Nephron (organoid): ENCODE data around the gene PDE3A.

ENCODE experiments used
- H3K27ac Mint-ChIP-seq, 3 experiments: 2 replicates each; pipeline ENCODE4 v1.8.0; 2020; ENCODE audit warnings: mixed read lengths in 3 of 3, mild to moderate bottlenecking in 2 of 3, moderate library complexity in 1 of 3
- H3K27me3 Mint-ChIP-seq: 2 replicates; pipeline ENCODE4 v1.8.0; 2021; ENCODE audit warnings: low read depth, mild to moderate bottlenecking, moderate library complexity, mixed read lengths
- H3K36me3 Mint-ChIP-seq: 2 replicates; pipeline ENCODE4 v1.8.0; 2020; ENCODE audit warnings: low read depth, mixed read lengths
- H3K4me1 Mint-ChIP-seq: 2 replicates; pipeline ENCODE4 v1.8.0; 2020; ENCODE audit warnings: mixed read lengths
- H3K4me3 Mint-ChIP-seq, 3 experiments: 2 replicates each; pipeline ENCODE4 v1.8.0; 2020; ENCODE audit warnings: mild to moderate bottlenecking in 3 of 3, mixed read lengths in 3 of 3, moderate library complexity in 2 of 3
- H3K9me3 Mint-ChIP-seq: 2 replicates; pipeline ENCODE4 v1.8.0; 2020; ENCODE audit warnings: mixed read lengths
- TF ChIP-seq, protein P1 (sequence below), 3 experiments: fragments of 200-600 bp; sonication (generic); IDR thresholded peaks; one replicate each; pipeline ENCODE4 v1.5.0; 2021; ENCODE audit warnings: antibody characterized with exemption in 3 of 3; ENCODE audit not compliant: unreplicated experiment in 3 of 3

The PDE3A gene

DNA sequence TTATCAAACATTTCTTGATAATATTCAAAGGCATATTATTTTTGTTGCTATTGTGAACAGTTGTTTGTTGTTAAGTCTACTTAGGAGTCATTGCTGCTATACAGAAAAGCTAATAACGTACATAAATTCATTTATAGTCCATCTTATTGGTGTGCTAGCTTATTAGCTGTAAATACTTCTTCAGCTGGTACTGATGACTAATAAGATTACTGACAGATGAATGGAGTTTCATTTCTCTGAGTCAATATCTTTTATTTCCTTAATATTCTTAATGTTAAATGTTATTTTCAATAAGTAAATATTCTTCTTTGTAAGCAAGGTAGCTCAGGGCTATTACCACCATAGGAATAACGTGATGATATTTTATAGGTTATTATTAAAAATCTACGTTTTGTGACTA, 187.4 kb downstream of the PDE3A start:
- TF ChIP-seq, protein P1, sequence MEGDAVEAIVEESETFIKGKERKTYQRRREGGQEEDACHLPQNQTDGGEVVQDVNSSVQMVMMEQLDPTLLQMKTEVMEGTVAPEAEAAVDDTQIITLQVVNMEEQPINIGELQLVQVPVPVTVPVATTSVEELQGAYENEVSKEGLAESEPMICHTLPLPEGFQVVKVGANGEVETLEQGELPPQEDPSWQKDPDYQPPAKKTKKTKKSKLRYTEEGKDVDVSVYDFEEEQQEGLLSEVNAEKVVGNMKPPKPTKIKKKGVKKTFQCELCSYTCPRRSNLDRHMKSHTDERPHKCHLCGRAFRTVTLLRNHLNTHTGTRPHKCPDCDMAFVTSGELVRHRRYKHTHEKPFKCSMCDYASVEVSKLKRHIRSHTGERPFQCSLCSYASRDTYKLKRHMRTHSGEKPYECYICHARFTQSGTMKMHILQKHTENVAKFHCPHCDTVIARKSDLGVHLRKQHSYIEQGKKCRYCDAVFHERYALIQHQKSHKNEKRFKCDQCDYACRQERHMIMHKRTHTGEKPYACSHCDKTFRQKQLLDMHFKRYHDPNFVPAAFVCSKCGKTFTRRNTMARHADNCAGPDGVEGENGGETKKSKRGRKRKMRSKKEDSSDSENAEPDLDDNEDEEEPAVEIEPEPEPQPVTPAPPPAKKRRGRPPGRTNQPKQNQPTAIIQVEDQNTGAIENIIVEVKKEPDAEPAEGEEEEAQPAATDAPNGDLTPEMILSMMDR (IDR thresholded peaks at IDR 0.05; ENCODE audit: unreplicated experiment in 3 of 3), result no peak
- H3K27me3 Mint-ChIP-seq, result no peaks in the 10 kb centered on the region
- H3K27ac Mint-ChIP-seq, result no peak overlapping the region
- H3K4me3 Mint-ChIP-seq, result no peak overlapping the region
- H3K4me1 Mint-ChIP-seq, result no peaks in the 10 kb centered on the region
- peaks cover 3% of the 10 kb centered on the region for H3K9me3 Mint-ChIP-seq
- peaks cover 7% of the 10 kb centered on the region for H3K36me3 Mint-ChIP-seq

DNA sequence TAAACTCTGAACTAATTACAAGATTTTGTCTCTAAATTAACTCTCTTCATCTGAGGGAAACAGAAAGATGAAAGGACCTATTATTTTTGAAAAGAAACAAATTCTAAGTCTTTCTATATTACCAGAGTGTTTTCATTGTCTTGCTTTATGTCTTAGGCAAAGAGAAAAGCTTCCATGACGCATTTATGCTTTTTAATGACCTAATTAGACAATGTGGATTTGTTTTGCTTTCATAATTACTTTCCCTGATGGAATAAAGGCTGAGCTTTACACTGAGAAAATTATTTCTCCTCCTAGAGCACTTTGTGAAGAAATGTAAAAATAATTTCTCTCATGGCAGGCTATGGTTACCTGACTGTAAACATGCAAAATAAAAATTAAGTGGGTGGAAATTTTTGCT, 188.8 kb downstream of the PDE3A start:
- TF ChIP-seq, protein P1 (IDR thresholded peaks at IDR 0.05; ENCODE audit: unreplicated experiment in 3 of 3), result no peak
- Mint-ChIP-seq H3K4me3 (no peak overlapping the region), H3K27me3 (no peaks in the 10 kb centered on the region), H3K4me1 (peaks cover 9% of the 10 kb centered on the region), H3K27ac (no peak overlapping the region), H3K36me3 (peaks cover 2% of the 10 kb centered on the region), H3K9me3 (no peaks in the 10 kb centered on the region)

DNA sequence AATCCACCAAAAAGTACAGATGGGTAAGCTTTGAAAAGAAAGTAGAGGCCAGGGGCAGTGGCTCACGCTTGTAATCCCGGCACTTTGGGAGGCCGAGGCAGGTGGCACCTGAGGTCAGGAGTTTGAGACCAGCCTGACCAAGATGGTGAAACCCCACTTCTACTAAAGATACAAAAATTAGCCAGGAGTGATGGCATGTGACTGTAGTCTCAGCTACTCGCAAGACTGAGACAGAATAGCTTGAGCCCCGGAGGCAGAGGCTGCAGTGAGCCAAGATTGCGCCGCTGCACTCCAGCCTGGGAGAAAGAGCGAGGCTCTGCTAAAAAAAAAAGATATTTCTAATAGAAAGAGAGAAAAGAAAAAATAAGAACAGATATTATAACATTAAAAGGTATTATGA, 192.6 kb downstream of the PDE3A start:
- no peaks in the 10 kb centered on the region for H3K36me3 Mint-ChIP-seq
- H3K4me3 Mint-ChIP-seq, result no peak overlapping the region
- no peaks in the 10 kb centered on the region for H3K9me3 Mint-ChIP-seq
- peaks cover 22% of the 10 kb centered on the region for H3K4me1 Mint-ChIP-seq
- TF ChIP-seq, protein P1 (IDR thresholded peaks at IDR 0.05; ENCODE audit: unreplicated experiment in 3 of 3), result no peak
- no peak overlapping the region for H3K27ac Mint-ChIP-seq
- no peaks in the 10 kb centered on the region for H3K27me3 Mint-ChIP-seq

DNA sequence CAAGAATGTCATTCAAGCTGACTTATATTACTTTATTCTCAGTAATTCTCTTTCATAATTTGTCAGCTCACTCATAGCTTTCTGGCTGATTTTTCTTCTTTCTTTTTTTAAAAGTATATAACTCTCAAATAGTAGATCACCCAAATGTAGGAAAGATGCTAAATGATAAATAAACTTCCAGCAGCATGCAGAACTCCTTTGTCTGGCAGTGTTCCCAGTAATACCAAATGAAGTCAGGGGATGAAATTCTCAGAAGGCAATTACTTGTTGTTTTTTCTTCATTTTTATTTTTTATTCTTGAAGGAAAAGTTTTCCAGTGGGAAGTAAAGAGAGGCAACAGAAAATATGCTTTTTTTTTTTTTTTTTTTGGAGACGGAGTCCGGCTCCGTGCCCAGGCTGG, 193.5 kb downstream of the PDE3A start:
- Mint-ChIP-seq H3K9me3 (no peaks in the 10 kb centered on the region), H3K36me3 (no peaks in the 10 kb centered on the region), H3K4me1 (peaks cover 22% of the 10 kb centered on the region), H3K4me3 (no peak overlapping the region), H3K27me3 (no peaks in the 10 kb centered on the region), H3K27ac (peak overlapping the region; percentile 18 to 58 (median 50))
- TF ChIP-seq, protein P1 (IDR thresholded peaks at IDR 0.05; ENCODE audit: unreplicated experiment in 3 of 3), result no peak

DNA sequence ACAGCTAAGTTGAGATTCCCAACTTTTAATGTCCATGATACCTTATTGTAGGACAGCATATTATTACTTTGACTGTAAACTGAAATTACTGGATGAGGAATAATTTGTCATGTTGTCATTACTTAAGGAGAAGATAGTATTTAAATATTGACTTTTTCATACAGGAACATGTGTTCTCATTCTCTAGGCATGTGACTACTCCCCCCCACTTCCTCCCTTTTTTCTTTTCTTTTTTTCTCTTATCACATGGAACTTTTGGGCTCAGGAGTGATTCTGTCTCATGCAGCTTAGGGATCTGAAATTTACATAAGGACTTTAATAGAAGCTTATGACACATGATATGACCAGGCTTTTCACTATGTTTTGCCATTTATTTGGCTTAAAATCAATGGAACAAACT, 199.1 kb downstream of the PDE3A start:
- H3K27me3 Mint-ChIP-seq, result no peaks in the 10 kb centered on the region
- H3K9me3 Mint-ChIP-seq, result no peaks in the 10 kb centered on the region
- H3K4me3 Mint-ChIP-seq, result no peak overlapping the region
- peaks cover 13% of the 10 kb centered on the region for H3K4me1 Mint-ChIP-seq
- H3K36me3 Mint-ChIP-seq, result no peaks in the 10 kb centered on the region
- no peak overlapping the region for H3K27ac Mint-ChIP-seq
- TF ChIP-seq, protein P1 (IDR thresholded peaks at IDR 0.05; ENCODE audit: unreplicated experiment in 3 of 3), result no peak

DNA sequence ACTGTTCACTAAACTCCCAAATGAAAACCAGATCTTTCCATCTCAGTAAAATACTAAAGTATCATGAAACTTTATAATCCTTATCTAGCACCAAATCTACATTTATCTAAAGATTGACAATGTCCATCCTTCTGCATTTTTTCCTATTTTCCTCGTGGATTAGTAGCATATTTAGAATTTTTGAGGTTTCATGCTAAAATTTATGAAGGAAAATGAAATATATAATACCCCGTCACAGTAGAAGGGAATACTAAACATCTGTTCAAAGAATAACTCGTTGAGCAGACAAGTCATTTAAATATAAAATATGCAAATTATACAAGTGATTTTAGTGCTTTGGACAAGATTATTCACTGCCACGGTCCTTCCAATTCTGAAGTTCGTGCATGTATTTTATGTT, 204.1 kb downstream of the PDE3A start:
- TF ChIP-seq, protein P1 (IDR thresholded peaks at IDR 0.05; ENCODE audit: unreplicated experiment in 3 of 3), result no peak
- H3K36me3 Mint-ChIP-seq, result no peaks in the 10 kb centered on the region
- H3K4me1 Mint-ChIP-seq, result no peaks in the 10 kb centered on the region
- H3K27ac Mint-ChIP-seq, result no peak overlapping the region
- H3K9me3 Mint-ChIP-seq, result no peaks in the 10 kb centered on the region
- no peak overlapping the region for H3K4me3 Mint-ChIP-seq
- no peaks in the 10 kb centered on the region for H3K27me3 Mint-ChIP-seq
